Measurements from ENCODE around the gene CDK16. TPM values are rescaled to one million over a fixed set of nuclear protein-coding genes. Genes with fewer than 3 reads are reported as not detected.

CDK16 gene
- total and polyA plus RNA-seq, 2 of the 4 experiments (the other 2 are of a cell fraction) = 85.3 to 106 TPM

- dilution Hi-C loops (cut with HindIII; ENCODE audit: low sequenced_read_pairs, unreplicated experiment) (no loop called here), in situ Hi-C loops (cut with MboI; ENCODE audit: low sequenced_read_pairs) (no loop called here), intact Hi-C loops (cut with micrococcal nuclease) (no loop called here)
- Histone ChIP-seq H3K56ac (ENCODE audit: extremely low read depth, insufficient read depth, low read length) (no peak overlapping the region), H2BK120ac (ENCODE audit: low read depth, low read length) (no peak overlapping the region), H3K14ac (replicated peaks; ENCODE audit: low read depth, low read length) (no peak overlapping the region), H4K5ac (ENCODE audit: low read depth, low read length) (no peak overlapping the region), H2AFZ (replicated peaks; ENCODE audit: low read length, poor library complexity) (no peak overlapping the region), H3K4me3 (ENCODE audit: insufficient read depth, low read depth, low read length) (no peak overlapping the region), H3K4me2 (ENCODE audit: low read depth, low read length) (no peak overlapping the region), H3K4ac (ENCODE audit: low read depth, low read length) (no peak overlapping the region), H3K36me3 (ENCODE audit: control insufficient read depth, insufficient read depth, low read length) (peaks cover 46% of the 10 kb centered on the region), H4K91ac (ENCODE audit: insufficient read depth, low read depth, low read length) (no peak overlapping the region), H2BK5ac (ENCODE audit: low read depth, low read length, poor library complexity, severe bottlenecking) (no peak overlapping the region), H3K9me3 (ENCODE audit: control insufficient read depth, insufficient read depth, low read length) (peaks cover 4% of the 10 kb centered on the region; the same call in 1 of the 2 replicates), H3K9ac (ENCODE audit: low read depth, low read length) (no peak overlapping the region), H3K18ac (ENCODE audit: low read depth, low read length) (no peak overlapping the region), H2AK9ac (replicated peaks; ENCODE audit: low read depth, low read length, poor library complexity) (no peak overlapping the region), H2BK15ac (ENCODE audit: low read depth, low read length) (no peak overlapping the region), H2AK5ac (ENCODE audit: low read depth, low read length) (no peak overlapping the region), H3K79me1 (ENCODE audit: low read depth in 1 of 2, low read length in 2 of 2) (peaks cover 3 to 33% of the 10 kb centered on the region in 2 experiments), H3K27me3 (ENCODE audit: control insufficient read depth, insufficient read depth, low read length) (peaks cover 16% of the 10 kb centered on the region), H4K20me1 (ENCODE audit: insufficient read depth, low read length) (peaks cover 26% of the 10 kb centered on the region), H3K4me1 (ENCODE audit: control insufficient read depth, insufficient read depth, low read length) (no peaks in the 10 kb centered on the region), H3K27ac (ENCODE audit: insufficient read depth, low read length) (no peak overlapping the region), H2BK20ac (ENCODE audit: low read depth, low read length) (no peak overlapping the region), H3K9me1 (ENCODE audit: insufficient read depth, low read length) (peaks cover 8% of the 10 kb centered on the region; the same call in 1 of the 2 replicates), H4K8ac (ENCODE audit: low read depth in 2 of 2, low read length in 2 of 2) (no peak overlapping the region), H3K23ac (ENCODE audit: low read depth, low read length) (no peak overlapping the region)
- TF ChIP-seq CTCF (conservative IDR thresholded peaks at IDR 0.05; ENCODE audit: low read depth, low read length) = no peak
- TF ChIP-seq CHD1 (IDR thresholded peaks at IDR 0.05; ENCODE audit: low read depth, low read length) = no peak
- no peak for TF ChIP-seq NFE2L2 (IDR thresholded peaks at IDR 0.05; ENCODE audit: low read depth, low read length)
- TF ChIP-seq POLR2A (IDR thresholded peaks at IDR 0.05; ENCODE audit: low read depth, low read length) = no peak
- TF ChIP-seq, protein P1, sequence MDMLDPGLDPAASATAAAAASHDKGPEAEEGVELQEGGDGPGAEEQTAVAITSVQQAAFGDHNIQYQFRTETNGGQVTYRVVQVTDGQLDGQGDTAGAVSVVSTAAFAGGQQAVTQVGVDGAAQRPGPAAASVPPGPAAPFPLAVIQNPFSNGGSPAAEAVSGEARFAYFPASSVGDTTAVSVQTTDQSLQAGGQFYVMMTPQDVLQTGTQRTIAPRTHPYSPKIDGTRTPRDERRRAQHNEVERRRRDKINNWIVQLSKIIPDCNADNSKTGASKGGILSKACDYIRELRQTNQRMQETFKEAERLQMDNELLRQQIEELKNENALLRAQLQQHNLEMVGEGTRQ (IDR thresholded peaks at IDR 0.05; ENCODE audit: low read depth, low read length) = no peak
- no peak for TF ChIP-seq CEBPB (IDR thresholded peaks at IDR 0.05; ENCODE audit: low read depth, low read length)
- no peak for TF ChIP-seq MXI1 (IDR thresholded peaks at IDR 0.05; ENCODE audit: borderline replicate concordance, low read depth, low read length)
- no peak for TF ChIP-seq RCOR1 (IDR thresholded peaks at IDR 0.05; ENCODE audit: insufficient replicate concordance, low read length)
- TF ChIP-seq FOS (IDR thresholded peaks at IDR 0.05; ENCODE audit: low read depth, low read length) = no peak
- TF ChIP-seq RAD21 (IDR thresholded peaks at IDR 0.05; ENCODE audit: low read length) = no peak
- no peak for TF ChIP-seq MAZ (IDR thresholded peaks at IDR 0.05; ENCODE audit: borderline replicate concordance, low read depth, low read length)
- no peak for TF ChIP-seq MAFK (IDR thresholded peaks at IDR 0.05; ENCODE audit: low read depth, low read length)
- TF ChIP-seq, protein P2, sequence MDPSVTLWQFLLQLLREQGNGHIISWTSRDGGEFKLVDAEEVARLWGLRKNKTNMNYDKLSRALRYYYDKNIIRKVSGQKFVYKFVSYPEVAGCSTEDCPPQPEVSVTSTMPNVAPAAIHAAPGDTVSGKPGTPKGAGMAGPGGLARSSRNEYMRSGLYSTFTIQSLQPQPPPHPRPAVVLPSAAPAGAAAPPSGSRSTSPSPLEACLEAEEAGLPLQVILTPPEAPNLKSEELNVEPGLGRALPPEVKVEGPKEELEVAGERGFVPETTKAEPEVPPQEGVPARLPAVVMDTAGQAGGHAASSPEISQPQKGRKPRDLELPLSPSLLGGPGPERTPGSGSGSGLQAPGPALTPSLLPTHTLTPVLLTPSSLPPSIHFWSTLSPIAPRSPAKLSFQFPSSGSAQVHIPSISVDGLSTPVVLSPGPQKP (IDR thresholded peaks at IDR 0.05; ENCODE audit: borderline replicate concordance, low read depth, low read length) = no peak
- no peak for TF ChIP-seq RFX5 (IDR thresholded peaks at IDR 0.05; ENCODE audit: low read depth, low read length)
- no peak for TF ChIP-seq BHLHE40 (IDR thresholded peaks at IDR 0.05; ENCODE audit: low read depth, low read length)
- POLR2A ChIA-PET (ENCODE audit: unreplicated experiment) = interaction anchor here (0.5 kb wide), 1 partner anchor 105 kb away, joined by 4 read pairs; no protein-coding TSS in a partner anchor
- ATAC-seq (ENCODE audit: low read depth) (no peak), DNase-seq (no peak)
- no TSS peak for BruUV-seq (replicated peaks)
- 61% methylated on average over 2 of the region's 12 CpGs; no CpG with 5 or more reads in 1 of the 2 experiments for WGBS, 2 experiments (ENCODE audit: extremely low coverage in 2 of 2, insufficient read length in 1 of 2)
- CTCF ChIA-PET = no interaction called here
Measured at GRCh38 chrX:47239898-47240545, 21.5 kb downstream of the CDK16 start.
